Chondrocyte (in vitro differentiated cells): Measurements from ENCODE around the gene HDC. TPM values are rescaled to one million over a fixed set of nuclear protein-coding genes. Genes with fewer than 3 reads are reported as not detected.

Experiments
- DNase-seq: peaks from one replicate; pipeline ENCODE4 v3.0.0; 2021; ENCODE audit warnings: mixed read lengths, low spot score
- H3K27ac Mint-ChIP-seq: one replicate; pipeline ENCODE4 v1.8.0; 2021; ENCODE audit warnings: mild to moderate bottlenecking, moderate library complexity, mixed read lengths; ENCODE audit not compliant: unreplicated experiment
- H3K27me3 Mint-ChIP-seq: 2 replicates; pipeline ENCODE4 v1.8.0; 2021; ENCODE audit warnings: low read depth, mixed read lengths
- H3K36me3 Mint-ChIP-seq: 2 replicates; pipeline ENCODE4 v1.8.0; 2021; ENCODE audit warnings: low read depth, mixed read lengths
- H3K4me1 Mint-ChIP-seq: 2 replicates; pipeline ENCODE4 v1.8.0; 2021; ENCODE audit warnings: low read depth, mild to moderate bottlenecking, mixed read lengths
- H3K4me3 Mint-ChIP-seq: one replicate; pipeline ENCODE4 v1.8.0; 2021; ENCODE audit warnings: mild to moderate bottlenecking, moderate library complexity, mixed read lengths; ENCODE audit not compliant: unreplicated experiment
- H3K9me3 Mint-ChIP-seq: 2 replicates; pipeline ENCODE4 v1.8.0; 2021; ENCODE audit warnings: low read depth, mixed read lengths
- total RNA-seq: library from RNA; stranded (reverse); gene quantifications from 3 replicates; pipeline ENCODE4 v1.2.1, GENCODE V29; 2021
- TF ChIP-seq, protein P1 (sequence below): fragments of 200-600 bp; sonication (generic); IDR thresholded peaks from 2 replicates; pipeline ENCODE4 v1.5.0; 2021; ENCODE audit warnings: antibody characterized with exemption, mild to moderate bottlenecking, moderate library complexity

Gene HDC
- total RNA-seq, 1 donor from 2014 or later, result not detected

- Mint-ChIP-seq H3K4me1 (peaks cover 6% of the 10 kb centered on the region), H3K27ac (no peak overlapping the region), H3K4me3 (no peak overlapping the region), H3K36me3 (no peaks in the 10 kb centered on the region), H3K9me3 (no peaks in the 10 kb centered on the region), H3K27me3 (peaks cover 4% of the 10 kb centered on the region)
- TF ChIP-seq, protein P1, sequence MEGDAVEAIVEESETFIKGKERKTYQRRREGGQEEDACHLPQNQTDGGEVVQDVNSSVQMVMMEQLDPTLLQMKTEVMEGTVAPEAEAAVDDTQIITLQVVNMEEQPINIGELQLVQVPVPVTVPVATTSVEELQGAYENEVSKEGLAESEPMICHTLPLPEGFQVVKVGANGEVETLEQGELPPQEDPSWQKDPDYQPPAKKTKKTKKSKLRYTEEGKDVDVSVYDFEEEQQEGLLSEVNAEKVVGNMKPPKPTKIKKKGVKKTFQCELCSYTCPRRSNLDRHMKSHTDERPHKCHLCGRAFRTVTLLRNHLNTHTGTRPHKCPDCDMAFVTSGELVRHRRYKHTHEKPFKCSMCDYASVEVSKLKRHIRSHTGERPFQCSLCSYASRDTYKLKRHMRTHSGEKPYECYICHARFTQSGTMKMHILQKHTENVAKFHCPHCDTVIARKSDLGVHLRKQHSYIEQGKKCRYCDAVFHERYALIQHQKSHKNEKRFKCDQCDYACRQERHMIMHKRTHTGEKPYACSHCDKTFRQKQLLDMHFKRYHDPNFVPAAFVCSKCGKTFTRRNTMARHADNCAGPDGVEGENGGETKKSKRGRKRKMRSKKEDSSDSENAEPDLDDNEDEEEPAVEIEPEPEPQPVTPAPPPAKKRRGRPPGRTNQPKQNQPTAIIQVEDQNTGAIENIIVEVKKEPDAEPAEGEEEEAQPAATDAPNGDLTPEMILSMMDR, result no peak
- DNase-seq, result no peak
These were observed 40.9 kb downstream of the HDC start for GRCh38 chr15:50224606-50225005.

DNA sequence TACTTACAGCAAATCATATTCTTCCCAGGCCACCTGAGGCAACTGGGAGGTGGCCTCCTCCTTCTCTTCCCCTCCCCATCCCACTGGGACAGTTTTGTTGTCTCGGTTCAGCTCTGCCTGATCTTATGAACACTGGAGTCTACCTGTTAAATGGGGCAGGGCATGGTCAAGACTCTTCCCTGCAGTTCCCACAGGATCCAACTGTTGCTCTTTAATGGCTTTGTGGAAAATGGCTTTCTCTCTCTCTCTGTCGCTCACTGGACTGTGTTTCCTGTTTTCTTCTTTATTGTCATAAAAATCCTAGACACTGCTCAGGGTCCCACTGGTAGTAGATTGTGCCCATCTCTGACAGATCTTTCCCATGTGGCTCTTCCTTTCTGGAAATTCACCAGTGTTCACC, 43.3 kb downstream of the HDC start:
- TF ChIP-seq, protein P1, result no peak
- H3K36me3 Mint-ChIP-seq, result no peaks in the 10 kb centered on the region
- H3K4me1 Mint-ChIP-seq, result peaks cover 5% of the 10 kb centered on the region
- DNase-seq, result no peak
- no peak overlapping the region for H3K4me3 Mint-ChIP-seq
- H3K9me3 Mint-ChIP-seq, result no peaks in the 10 kb centered on the region
- peaks cover 4% of the 10 kb centered on the region for H3K27me3 Mint-ChIP-seq
- H3K27ac Mint-ChIP-seq, result no peak overlapping the region

DNA sequence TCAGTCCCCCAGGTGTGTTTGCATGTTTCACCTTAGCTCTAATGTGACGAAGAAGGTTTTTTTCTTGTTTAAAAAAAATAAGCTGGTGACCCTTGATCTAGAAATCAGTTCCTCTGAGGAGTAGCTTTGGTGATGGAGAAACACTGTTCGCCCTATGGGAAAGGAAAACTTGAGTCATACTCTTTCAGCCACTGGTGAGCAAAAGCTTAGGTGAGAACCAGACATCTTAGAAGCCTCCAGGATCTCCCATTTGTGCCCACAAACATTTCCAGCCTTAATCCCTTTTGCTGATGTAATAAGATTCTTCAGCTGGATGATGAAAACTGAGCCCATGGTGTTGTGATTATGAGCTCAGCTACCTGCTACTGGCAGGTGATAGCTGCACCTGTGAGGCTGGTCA, 45.7 kb downstream of the HDC start:
- Mint-ChIP-seq H3K36me3 (peaks cover 2% of the 10 kb centered on the region), H3K4me3 (no peak overlapping the region), H3K4me1 (no peaks in the 10 kb centered on the region), H3K9me3 (peaks cover 14% of the 10 kb centered on the region), H3K27me3 (peaks cover 15% of the 10 kb centered on the region), H3K27ac (no peak overlapping the region)
- no peak for DNase-seq
- TF ChIP-seq, protein P1, result no peak

- TF ChIP-seq, protein P1, result no peak
- Mint-ChIP-seq H3K36me3 (peaks cover 2% of the 10 kb centered on the region), H3K27me3 (peaks cover 20% of the 10 kb centered on the region), H3K4me3 (no peak overlapping the region), H3K9me3 (peaks cover 14% of the 10 kb centered on the region), H3K27ac (no peak overlapping the region), H3K4me1 (no peaks in the 10 kb centered on the region)
- no peak for DNase-seq
These were observed 46.8 kb downstream of the HDC start for GRCh38 chr15:50218691-50219090.

DNA sequence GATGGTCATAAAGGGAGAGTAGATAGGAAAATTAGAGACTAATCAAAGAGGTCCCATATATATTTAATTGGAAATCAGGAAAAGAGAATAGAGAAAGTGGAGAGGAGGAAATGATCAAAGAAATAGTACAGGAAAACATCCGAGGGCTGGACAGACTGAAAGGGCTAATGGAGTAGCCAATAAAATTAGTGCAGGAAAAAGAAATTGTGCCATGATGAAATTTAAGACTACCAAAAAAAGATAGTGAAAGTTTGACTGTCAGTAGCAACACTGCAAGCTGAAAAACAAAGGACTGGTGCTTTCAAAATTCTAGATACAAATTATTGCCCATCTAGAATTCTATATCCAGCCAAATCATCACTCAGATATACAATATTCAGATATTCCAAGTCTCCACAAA, 47.2 kb downstream of the HDC start:
- H3K4me1 Mint-ChIP-seq, result no peaks in the 10 kb centered on the region
- no peak for DNase-seq
- no peak overlapping the region for H3K27ac Mint-ChIP-seq
- peaks cover 23% of the 10 kb centered on the region for H3K27me3 Mint-ChIP-seq
- H3K4me3 Mint-ChIP-seq, result no peak overlapping the region
- peaks cover 14% of the 10 kb centered on the region for H3K9me3 Mint-ChIP-seq
- TF ChIP-seq, protein P1, result no peak
- H3K36me3 Mint-ChIP-seq, result peaks cover 2% of the 10 kb centered on the region
